K562 (cell line): ENCODE results near the gene TRIM27. TPM values are rescaled to one million over a fixed set of nuclear protein-coding genes. Genes with fewer than 3 reads are reported as not detected.

ENCODE experiments used
- CHD4 ChIP-seq: fragments of 200-600 bp; sonication (generic); IDR thresholded peaks from 3 replicates; pipeline ENCODE4 v1.6.1; 2012; ENCODE audit warnings: low read depth, mild to moderate bottlenecking, mixed read lengths, low read length, inconsistent platforms; ENCODE audit not compliant: insufficient read depth, insufficient replicate concordance, poor library complexity, severe bottlenecking
- EGR1 ChIP-seq: fragments of 450-650 bp; conservative IDR thresholded peaks from 2 replicates; pipeline ENCODE4 v1.6.1; 2017; ENCODE audit warnings: mild to moderate bottlenecking
- FOXM1 ChIP-seq, 2 experiments: fragments of 450-650 bp in 1 of 2; sonication (generic) in 1 of 2; formaldehyde crosslinking in 1 of 2; IDR thresholded peaks; 2 replicates each; pipeline versions ENCODE4 v1.6.1 to v1.9.0; 2017 to 2022; ENCODE audit warnings: low read depth in 2 of 2, mild to moderate bottlenecking in 2 of 2, missing genetic modification reagents in 1 of 2, moderate library complexity in 1 of 2
- WHSC1 ChIP-seq: IDR thresholded peaks from one replicate; pipeline ENCODE4 v1.6.1; 2012; ENCODE audit warnings: low read length, control low read depth, inconsistent platforms
- ZBTB43 ChIP-seq: sonication (generic); formaldehyde crosslinking; IDR thresholded peaks from 2 replicates; pipeline ENCODE4 v1.8.0; 2023; ENCODE audit warnings: mild to moderate bottlenecking, missing genetic modification reagents
- ZBTB5 ChIP-seq: fragments of 450-650 bp; IDR thresholded peaks from 2 replicates; pipeline ENCODE4 v1.6.1; 2017; ENCODE audit warnings: antibody characterized with exemption
- ZNF41 ChIP-seq: fragments of 250-450 bp; sonication (Bioruptor Pico); conservative IDR thresholded peaks from 2 replicates; pipeline ENCODE4 v1.4.0; 2020; ENCODE audit warnings: mild to moderate bottlenecking
- ZNF644 ChIP-seq: fragments of 200-800 bp; sonication (Bioruptor generic); IDR thresholded peaks from 2 replicates; pipeline ENCODE4 v1.6.1; 2016; ENCODE audit warnings: low read depth, missing genetic modification characterization, missing compliant biosample characterization
- polyA plus RNA-seq, 8 experiments: library from polyadenylated mRNA; depleted of rRNA in 4 of 8; stranded (reverse) in 5 of 8; unstranded in 3 of 8; fragments of >200 nt; fragmentation: Nextera tagmentation in 2 of 8; fragmentation: Illumina TruSeq in 1 of 8; extraction: Ambion mirVana in 2 of 8; extraction: Trizol in 1 of 8; gene quantifications; 2 replicates each; pipeline versions ENCODE4 v1.2.1 to v1.2.3, GENCODE V29; 2011 to 2014; ENCODE audit warnings: inconsistent platforms in 1 of 8, missing spikeins in 1 of 8
- total RNA-seq, 7 experiments: library from RNA; depleted of rRNA in 6 of 7; stranded (reverse); fragments of >200 nt in 6 of 7; fragmentation: Illumina TruSeq in 2 of 7; extraction: Trizol in 2 of 7; gene quantifications; 2 replicates each; pipeline versions ENCODE4 v1.2.1 to v1.2.3, GENCODE V29; 2011 to 2021; ENCODE audit warnings: low replicate concordance in 1 of 7
- TF ChIP-seq, protein P1 (sequence below): IDR thresholded peaks from 3 replicates; pipeline ENCODE4 v1.6.1; 2011; ENCODE audit warnings: borderline replicate concordance, mild to moderate bottlenecking; ENCODE audit not compliant: insufficient read length, insufficient read depth
- TF ChIP-seq, protein P2 (sequence below): fragments of 200-600 bp; sonication (generic); IDR thresholded peaks from one replicate; pipeline ENCODE4 v1.6.1; 2012; ENCODE audit warnings: mild to moderate bottlenecking, low read depth, low read length, inconsistent platforms

Gene TRIM27
- total and polyA plus RNA-seq, 9 of the 15 experiments (the other 6 are each of a cell fraction or from before 2014, with no cell fraction given) = 37.7 to 235 (median 122) TPM

- TF ChIP-seq ZNF644 (tag) (no peak), ZNF41 (CRISPR knock-in tag) (no peak), CHD4 (no peak), WHSC1 (no peak), ZBTB5 (no peak), EGR1 (peak; percentile 80), FOXM1 (IDR thresholded peaks at IDR 0.05; ENCODE audit: low read depth) (no peak), FOXM1 (CRISPR knock-in tag; IDR thresholded peaks at IDR 0.05; ENCODE audit: low read depth) (peak; percentile 94), ZBTB43 (CRISPR knock-in tag) (no peak; the same call in 1 of the 2 replicates)
- TF ChIP-seq, protein P1, sequence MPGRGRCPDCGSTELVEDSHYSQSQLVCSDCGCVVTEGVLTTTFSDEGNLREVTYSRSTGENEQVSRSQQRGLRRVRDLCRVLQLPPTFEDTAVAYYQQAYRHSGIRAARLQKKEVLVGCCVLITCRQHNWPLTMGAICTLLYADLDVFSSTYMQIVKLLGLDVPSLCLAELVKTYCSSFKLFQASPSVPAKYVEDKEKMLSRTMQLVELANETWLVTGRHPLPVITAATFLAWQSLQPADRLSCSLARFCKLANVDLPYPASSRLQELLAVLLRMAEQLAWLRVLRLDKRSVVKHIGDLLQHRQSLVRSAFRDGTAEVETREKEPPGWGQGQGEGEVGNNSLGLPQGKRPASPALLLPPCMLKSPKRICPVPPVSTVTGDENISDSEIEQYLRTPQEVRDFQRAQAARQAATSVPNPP = no peak
- TF ChIP-seq, protein P2, sequence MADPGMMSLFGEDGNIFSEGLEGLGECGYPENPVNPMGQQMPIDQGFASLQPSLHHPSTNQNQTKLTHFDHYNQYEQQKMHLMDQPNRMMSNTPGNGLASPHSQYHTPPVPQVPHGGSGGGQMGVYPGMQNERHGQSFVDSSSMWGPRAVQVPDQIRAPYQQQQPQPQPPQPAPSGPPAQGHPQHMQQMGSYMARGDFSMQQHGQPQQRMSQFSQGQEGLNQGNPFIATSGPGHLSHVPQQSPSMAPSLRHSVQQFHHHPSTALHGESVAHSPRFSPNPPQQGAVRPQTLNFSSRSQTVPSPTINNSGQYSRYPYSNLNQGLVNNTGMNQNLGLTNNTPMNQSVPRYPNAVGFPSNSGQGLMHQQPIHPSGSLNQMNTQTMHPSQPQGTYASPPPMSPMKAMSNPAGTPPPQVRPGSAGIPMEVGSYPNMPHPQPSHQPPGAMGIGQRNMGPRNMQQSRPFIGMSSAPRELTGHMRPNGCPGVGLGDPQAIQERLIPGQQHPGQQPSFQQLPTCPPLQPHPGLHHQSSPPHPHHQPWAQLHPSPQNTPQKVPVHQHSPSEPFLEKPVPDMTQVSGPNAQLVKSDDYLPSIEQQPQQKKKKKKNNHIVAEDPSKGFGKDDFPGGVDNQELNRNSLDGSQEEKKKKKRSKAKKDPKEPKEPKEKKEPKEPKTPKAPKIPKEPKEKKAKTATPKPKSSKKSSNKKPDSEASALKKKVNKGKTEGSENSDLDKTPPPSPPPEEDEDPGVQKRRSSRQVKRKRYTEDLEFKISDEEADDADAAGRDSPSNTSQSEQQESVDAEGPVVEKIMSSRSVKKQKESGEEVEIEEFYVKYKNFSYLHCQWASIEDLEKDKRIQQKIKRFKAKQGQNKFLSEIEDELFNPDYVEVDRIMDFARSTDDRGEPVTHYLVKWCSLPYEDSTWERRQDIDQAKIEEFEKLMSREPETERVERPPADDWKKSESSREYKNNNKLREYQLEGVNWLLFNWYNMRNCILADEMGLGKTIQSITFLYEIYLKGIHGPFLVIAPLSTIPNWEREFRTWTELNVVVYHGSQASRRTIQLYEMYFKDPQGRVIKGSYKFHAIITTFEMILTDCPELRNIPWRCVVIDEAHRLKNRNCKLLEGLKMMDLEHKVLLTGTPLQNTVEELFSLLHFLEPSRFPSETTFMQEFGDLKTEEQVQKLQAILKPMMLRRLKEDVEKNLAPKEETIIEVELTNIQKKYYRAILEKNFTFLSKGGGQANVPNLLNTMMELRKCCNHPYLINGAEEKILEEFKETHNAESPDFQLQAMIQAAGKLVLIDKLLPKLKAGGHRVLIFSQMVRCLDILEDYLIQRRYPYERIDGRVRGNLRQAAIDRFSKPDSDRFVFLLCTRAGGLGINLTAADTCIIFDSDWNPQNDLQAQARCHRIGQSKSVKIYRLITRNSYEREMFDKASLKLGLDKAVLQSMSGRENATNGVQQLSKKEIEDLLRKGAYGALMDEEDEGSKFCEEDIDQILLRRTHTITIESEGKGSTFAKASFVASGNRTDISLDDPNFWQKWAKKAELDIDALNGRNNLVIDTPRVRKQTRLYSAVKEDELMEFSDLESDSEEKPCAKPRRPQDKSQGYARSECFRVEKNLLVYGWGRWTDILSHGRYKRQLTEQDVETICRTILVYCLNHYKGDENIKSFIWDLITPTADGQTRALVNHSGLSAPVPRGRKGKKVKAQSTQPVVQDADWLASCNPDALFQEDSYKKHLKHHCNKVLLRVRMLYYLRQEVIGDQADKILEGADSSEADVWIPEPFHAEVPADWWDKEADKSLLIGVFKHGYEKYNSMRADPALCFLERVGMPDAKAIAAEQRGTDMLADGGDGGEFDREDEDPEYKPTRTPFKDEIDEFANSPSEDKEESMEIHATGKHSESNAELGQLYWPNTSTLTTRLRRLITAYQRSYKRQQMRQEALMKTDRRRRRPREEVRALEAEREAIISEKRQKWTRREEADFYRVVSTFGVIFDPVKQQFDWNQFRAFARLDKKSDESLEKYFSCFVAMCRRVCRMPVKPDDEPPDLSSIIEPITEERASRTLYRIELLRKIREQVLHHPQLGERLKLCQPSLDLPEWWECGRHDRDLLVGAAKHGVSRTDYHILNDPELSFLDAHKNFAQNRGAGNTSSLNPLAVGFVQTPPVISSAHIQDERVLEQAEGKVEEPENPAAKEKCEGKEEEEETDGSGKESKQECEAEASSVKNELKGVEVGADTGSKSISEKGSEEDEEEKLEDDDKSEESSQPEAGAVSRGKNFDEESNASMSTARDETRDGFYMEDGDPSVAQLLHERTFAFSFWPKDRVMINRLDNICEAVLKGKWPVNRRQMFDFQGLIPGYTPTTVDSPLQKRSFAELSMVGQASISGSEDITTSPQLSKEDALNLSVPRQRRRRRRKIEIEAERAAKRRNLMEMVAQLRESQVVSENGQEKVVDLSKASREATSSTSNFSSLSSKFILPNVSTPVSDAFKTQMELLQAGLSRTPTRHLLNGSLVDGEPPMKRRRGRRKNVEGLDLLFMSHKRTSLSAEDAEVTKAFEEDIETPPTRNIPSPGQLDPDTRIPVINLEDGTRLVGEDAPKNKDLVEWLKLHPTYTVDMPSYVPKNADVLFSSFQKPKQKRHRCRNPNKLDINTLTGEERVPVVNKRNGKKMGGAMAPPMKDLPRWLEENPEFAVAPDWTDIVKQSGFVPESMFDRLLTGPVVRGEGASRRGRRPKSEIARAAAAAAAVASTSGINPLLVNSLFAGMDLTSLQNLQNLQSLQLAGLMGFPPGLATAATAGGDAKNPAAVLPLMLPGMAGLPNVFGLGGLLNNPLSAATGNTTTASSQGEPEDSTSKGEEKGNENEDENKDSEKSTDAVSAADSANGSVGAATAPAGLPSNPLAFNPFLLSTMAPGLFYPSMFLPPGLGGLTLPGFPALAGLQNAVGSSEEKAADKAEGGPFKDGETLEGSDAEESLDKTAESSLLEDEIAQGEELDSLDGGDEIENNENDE = no peak
Measured at GRCh38 chr6:28923318-28924102, at the start of gene TRIM27 (continued).
